Endometrial microvascular endothelial cells (primary cell): ENCODE data around the gene ARHGEF6. TPM values are rescaled to one million over a fixed set of nuclear protein-coding genes. Genes with fewer than 3 reads are reported as not detected.

Experiments
- in situ Hi-C: cut with HindIII; loops from 2 replicates; pipeline ENCODE4 v1.10.0; 2017; ENCODE audit warnings: low sequenced_read_pairs, low pct_unique_long_range_greater_than_20kb; ENCODE audit errors: inconsistent ontology term
- total RNA-seq: library from RNA; depleted of rRNA; stranded (reverse); fragments of >200 nt; gene quantifications from one replicate; pipeline ENCODE4 v1.2.3, GENCODE V29; 2015; ENCODE audit errors: inconsistent ontology term

ARHGEF6 gene
- total RNA-seq, 1 donor from 2014 or later, result 7.2 TPM

GRCh38 chrX:136712650-136713310 is 68.0 kb downstream of the ARHGEF6 start:
- in situ Hi-C loops, result no loop called here

GRCh38 chrX:136711147-136711546 is 69.6 kb downstream of the ARHGEF6 start:
- in situ Hi-C loops, result no loop called here

- in situ Hi-C loops, result no loop called here
These were observed 70.3 kb downstream of the ARHGEF6 start for GRCh38 chrX:136710325-136710951.

GRCh38 chrX:136708348-136708747 is 72.4 kb downstream of the ARHGEF6 start:
- in situ Hi-C loops, result no loop called here

- in situ Hi-C loops, result no loop called here
These were observed 83.6 kb downstream of the ARHGEF6 start for GRCh38 chrX:136697156-136697555.

GRCh38 chrX:136694431-136695087 is 86.2 kb downstream of the ARHGEF6 start:
- in situ Hi-C loops, result no loop called here

GRCh38 chrX:136692271-136692670 is 88.5 kb downstream of the ARHGEF6 start:
- in situ Hi-C loops, result no loop called here

GRCh38 chrX:136691028-136691809 is 89.5 kb downstream of the ARHGEF6 start:
- in situ Hi-C loops, result no loop called here

- in situ Hi-C loops, result no loop called here
These were observed 91.3 kb downstream of the ARHGEF6 start for GRCh38 chrX:136689436-136689835.

GRCh38 chrX:136687457-136687856 is 93.3 kb downstream of the ARHGEF6 start:
- in situ Hi-C loops, result no loop called here

- in situ Hi-C loops, result no loop called here
These were observed 96.6 kb downstream of the ARHGEF6 start for GRCh38 chrX:136684120-136684519.

- in situ Hi-C loops, result no loop called here
These were observed 101.2 kb downstream of the ARHGEF6 start for GRCh38 chrX:136679531-136679930.

- in situ Hi-C loops, result no loop called here
These were observed 106.3 kb downstream of the ARHGEF6 start for GRCh38 chrX:136674270-136674985.

- in situ Hi-C loops, result no loop called here
These were observed 109.6 kb downstream of the ARHGEF6 start for GRCh38 chrX:136671006-136671610.

- in situ Hi-C loops, result no loop called here
These were observed 113.1 kb downstream of the ARHGEF6 start for GRCh38 chrX:136667446-136668168.

- in situ Hi-C loops, result no loop called here
These were observed 114.6 kb downstream of the ARHGEF6 start for GRCh38 chrX:136666088-136666487.

- in situ Hi-C loops, result no loop called here
These were observed 115.4 kb downstream of the ARHGEF6 start for GRCh38 chrX:136665258-136665900.
